ELR (cell line): Measurements from ENCODE around the gene RNF217.

Source experiments
- DNase-seq: peaks from one replicate; pipeline ENCODE4 v3.0.0-alpha.2; 2015; ENCODE audit warnings: low read depth

Gene RNF217

DNA sequence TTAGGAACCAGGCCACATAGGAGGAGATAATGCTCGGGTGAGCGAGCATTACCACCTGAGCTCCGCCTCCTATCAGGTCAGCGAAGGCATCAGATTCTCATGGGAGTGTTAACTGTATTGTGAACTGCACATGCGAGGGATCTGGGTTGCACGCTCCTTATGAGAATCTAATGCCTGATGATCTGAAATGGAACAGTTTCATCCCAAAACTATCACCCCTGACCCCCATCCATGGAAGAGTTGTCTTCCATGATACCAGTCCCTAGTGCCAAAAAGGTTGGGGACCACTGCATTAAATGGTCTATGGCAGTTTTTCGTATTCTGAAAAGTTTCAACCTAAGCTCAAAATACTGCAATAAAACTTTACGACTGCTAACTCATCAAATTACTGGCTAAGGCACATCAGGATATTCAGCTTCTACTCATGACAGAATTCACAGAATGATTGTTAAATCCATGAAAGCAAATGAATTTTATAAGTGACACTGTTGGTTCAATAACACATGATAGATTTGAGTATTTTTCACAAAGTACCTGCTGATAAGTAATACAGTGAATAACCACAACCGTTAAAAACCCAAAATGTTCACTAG lies 25.9 kb downstream of the RNF217 start:
- no peak for DNase-seq

- no peak for DNase-seq
Observed at GRCh38 chr6:124989136-124989983, 27.1 kb downstream of the RNF217 start.

- no peak for DNase-seq
Observed at GRCh38 chr6:124990988-124991387, 28.8 kb downstream of the RNF217 start.

DNA sequence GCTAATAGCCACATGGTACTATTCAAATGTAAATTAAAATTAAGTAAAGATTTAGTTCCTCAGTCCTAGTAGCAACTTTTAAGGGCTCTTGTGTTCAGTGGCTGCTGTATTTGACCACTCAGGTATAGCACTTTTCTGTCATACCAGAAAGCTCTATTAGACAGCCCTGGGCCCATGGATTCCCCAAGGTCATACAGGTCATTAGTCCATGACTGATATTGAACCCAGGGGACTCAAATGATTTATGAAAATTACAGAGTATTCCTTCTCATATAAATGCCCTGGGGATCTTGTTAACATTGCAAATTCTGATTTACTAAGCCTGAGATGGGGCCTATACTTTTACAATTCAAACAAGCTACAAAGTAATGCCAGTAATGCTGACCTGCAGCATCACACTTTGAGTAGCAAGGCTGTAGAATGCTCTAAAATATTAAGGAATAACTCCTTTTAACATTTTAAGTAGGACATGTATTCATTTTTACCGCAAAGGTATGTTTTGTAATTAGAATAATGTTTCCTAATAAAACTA lies 29.6 kb downstream of the RNF217 start:
- no peak for DNase-seq

DNA sequence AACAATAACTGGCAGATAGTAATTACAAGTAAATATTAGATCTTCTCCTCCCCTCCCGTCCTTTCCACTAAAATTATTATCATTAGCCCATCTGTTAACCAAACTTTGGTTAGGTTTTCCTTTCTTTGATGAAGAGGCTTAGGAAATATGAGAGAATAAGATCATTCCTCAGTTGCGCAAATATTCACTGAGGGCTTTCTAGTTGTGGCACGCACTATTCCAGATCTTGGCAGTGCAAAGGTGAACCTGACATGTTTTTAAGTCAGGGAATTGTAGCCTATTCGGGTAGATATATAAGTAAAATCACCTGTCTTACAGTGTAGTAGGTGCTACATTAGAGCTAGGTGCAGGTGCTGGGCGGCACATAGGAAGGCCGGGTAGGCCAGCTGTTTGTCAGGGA lies 31.1 kb downstream of the RNF217 start:
- no peak for DNase-seq

DNA sequence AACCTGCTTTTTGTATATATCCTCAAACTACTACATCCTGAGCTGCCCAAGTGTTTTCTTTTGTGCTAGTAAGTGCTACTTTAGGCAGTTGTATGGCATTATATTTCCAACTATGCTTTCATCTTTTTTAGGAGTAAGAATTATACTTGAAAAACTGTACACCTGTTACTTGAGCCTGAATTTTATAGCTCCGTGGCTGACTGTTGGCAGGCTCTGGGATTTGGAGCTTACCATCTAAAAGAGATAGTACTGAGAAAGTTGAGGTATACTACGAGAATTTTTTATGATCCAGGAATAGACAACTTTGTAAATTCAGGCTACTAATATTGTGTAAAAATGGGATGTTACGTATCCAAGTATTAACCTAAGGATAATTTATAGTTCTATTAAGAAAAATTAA lies 32.4 kb downstream of the RNF217 start:
- DNase-seq: no peak

- peak; percentile 40 for DNase-seq
Observed at GRCh38 chr6:124995131-124995530, 32.9 kb downstream of the RNF217 start.

DNA sequence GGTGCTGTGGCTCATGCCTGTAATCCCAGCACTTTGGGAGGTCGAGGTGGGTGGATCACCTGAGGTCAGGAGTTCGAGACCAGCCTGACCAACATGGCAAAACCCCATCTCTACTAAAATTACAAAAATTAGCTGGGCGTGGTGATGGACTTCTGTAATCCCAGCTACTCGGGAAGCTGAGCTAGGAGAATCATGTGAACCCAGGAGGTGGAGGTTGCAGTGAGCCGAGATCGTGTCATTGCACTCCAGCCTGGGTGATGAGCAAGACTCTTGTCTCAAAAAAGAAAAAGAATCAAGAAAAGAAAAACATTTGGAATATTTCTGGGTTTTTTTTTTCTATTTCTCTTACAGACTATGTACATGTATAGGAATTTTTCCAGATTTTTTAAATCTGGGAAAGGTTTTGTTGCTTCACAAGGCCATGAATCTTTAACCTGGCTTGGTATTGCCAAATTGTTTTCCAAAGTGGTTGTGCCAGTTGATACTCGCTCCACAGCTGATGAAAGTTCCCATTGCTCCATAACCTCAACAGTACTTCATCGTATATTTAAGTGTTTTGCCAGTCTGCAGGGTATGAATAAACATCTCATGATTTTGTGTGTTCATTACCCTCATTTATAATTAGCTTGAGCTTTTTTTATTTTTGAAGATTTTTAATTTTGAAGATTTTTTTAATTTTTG lies 33.5 kb downstream of the RNF217 start:
- no peak for DNase-seq

GRCh38 chr6:124996411-124996810 lies 34.2 kb downstream of the RNF217 start:
- no peak for DNase-seq

DNA sequence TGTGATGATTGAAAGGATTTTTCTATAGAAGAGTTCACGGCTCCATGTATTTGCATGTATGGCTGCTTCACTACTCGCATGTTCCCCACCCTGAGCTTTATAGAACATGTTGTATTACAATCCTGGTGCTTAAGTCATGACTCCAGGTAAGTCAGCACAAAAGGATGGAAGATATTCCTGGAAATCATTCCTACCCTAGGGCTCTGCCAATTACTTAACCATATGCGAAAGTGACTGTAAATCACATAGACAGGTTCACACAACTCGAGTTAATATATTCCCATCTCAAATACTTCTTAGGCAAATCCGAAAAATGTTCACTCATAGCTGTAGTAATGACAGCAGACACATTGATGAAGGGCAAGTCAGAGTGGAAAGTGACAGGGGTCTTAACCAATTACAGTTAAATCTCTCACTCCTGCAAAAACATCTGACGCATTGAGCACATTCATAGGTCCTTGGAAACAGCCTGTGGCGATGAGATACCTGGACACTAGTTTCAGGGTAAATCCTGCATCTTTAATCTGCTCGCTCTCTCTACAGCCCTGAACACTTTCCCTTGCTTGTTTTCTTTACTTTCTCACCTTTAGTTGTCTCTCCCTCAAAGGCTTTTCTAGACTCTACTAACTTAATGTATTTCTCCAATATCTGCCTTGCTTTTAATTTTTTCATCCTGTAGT lies 35.1 kb downstream of the RNF217 start:
- DNase-seq: no peak

GRCh38 chr6:124999105-124999764 lies 37.0 kb downstream of the RNF217 start:
- DNase-seq: no peak

- DNase-seq: peak; percentile 36
Observed at GRCh38 chr6:125001684-125002405, 39.6 kb downstream of the RNF217 start.

- no peak for DNase-seq
Observed at GRCh38 chr6:125002406-125002741, 40.1 kb downstream of the RNF217 start.

DNA sequence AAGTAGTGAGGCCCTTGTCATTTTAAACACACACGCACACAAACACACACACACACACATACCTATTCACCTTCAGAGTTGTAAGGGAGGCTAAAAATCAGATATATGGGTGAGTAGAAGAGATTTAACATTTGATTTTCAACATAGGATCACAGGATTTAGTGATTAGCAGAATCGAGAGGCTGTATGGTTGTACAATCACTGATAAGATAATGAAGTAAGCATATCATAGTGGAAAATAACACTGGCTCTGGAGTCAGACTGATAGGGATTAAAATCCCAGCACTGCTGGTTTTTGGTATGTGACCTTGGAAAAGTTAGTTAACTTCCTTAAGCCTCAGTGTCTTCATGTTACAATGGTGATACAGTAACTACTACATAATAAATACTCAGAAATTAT lies 40.8 kb downstream of the RNF217 start:
- no peak for DNase-seq

- DNase-seq: no peak
Observed at GRCh38 chr6:125004198-125004597, 42.0 kb downstream of the RNF217 start.

GRCh38 chr6:125004797-125005595 lies 42.8 kb downstream of the RNF217 start:
- DNase-seq: no peak

DNA sequence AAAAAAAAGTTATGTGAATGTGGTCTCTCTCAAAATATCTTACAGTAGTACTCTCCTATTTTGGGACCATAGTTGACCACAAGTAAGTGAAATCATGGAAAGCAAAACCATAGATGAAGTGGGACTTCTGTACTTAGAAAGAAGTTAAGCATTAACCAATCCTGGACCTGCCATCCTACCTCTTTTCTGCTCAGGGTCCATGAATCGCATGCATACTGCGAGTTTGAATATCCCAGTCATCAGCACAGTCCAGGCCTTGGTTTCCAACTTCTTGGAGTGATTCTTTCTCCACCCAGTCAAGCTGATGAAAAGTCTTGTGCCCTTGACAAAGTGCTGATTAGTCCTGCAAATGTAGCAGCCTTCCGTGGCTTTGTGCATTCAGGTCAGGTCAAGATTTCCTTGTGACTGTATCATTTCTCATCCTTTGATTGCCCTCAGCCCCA lies 46.0 kb downstream of the RNF217 start:
- peak; percentile 42 for DNase-seq

DNA sequence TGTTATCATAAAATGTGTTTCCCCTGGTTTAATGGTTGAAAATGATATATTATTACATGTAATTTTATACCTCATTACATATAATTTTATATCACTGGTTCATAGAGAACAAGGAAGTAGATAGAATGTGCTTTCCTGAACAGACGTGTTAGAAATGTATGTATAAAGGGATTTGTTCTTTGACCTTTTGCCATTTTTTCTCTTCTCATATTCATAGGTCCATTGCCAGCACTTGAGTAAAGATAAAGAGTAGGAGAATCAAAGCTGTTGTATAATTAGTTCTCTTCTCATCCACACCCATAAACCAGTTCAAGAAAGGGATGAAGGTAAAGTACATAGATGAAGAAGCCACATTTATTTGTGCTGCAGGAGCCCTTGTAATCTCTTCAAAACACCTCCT lies 46.7 kb downstream of the RNF217 start:
- no peak for DNase-seq

- DNase-seq: no peak
Observed at GRCh38 chr6:125009578-125009977, 47.3 kb downstream of the RNF217 start.

DNA sequence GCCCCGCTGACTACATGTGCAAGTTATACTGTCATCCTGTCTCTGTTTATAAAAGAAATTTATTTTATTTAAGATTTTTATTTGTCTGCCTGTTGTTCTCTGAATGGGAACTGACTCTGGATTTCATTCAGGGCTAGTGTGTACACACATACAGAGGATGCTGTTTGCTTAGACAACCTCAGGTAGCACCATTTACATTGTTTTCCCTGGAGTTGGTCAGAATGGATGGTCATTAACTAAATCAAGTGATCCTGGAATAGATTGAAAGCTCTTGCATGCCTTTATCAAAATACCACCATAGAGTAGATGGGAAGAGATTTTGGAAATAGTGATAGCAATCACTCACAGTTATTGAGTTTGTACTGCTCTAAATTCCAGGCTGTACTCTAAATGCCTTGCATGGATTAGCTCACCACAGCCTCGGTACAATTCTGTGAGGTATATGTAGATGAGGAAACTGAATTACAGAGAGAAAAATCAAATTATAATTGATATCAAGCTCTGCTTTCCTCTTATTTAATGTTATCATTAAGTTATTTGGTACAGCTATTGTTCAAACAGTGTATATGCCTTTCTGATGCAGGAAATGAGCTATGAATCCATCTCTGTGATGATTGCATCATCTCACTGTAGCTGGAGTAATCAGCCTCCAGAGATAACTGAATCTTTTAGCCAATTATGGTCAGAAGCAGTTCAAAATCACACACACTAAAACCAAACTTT lies 51.9 kb downstream of the RNF217 start:
- DNase-seq: peak; percentile 61
